Measurements from ENCODE around the gene SLC8A1.
A peak's percentile ranks its signal among the peaks of the same experiment; 100 is the strongest.

The SLC8A1 gene

GRCh38 chr2:40148334-40148733, 303.6 kb downstream of the SLC8A1 start:
- no peak overlapping the region for H3K27ac ChIP-seq (ENCODE audit: low read length)
- no peak for TF ChIP-seq CTCF (IDR thresholded peaks at IDR 0.05; ENCODE audit: borderline replicate concordance, extremely low read depth, low read length, poor library complexity, severe bottlenecking)
- no peak for TF ChIP-seq EZH2 (IDR thresholded peaks at IDR 0.05; ENCODE audit: borderline replicate concordance, low read depth, low read length, severe bottlenecking)
- no peak overlapping the region for H3K9ac ChIP-seq (ENCODE audit: low read depth, low read length)
- no peak for ATAC-seq (ENCODE audit: insufficient read depth, low read depth)
- H2AFZ ChIP-seq (ENCODE audit: low read depth, low read length) = no peak overlapping the region
- H3K4me3 ChIP-seq (ENCODE audit: low read depth in 1 of 2, low read length in 2 of 2) = no peak overlapping the region
- H3K27me3 ChIP-seq (ENCODE audit: insufficient read depth, low read length, poor library complexity) = no peaks in the 10 kb centered on the region
- no peaks in the 10 kb centered on the region for H3K79me2 ChIP-seq (ENCODE audit: insufficient read depth, low read length)
- H4K20me1 ChIP-seq (ENCODE audit: insufficient read depth, low read length) = no peaks in the 10 kb centered on the region
- H3K36me3 ChIP-seq (ENCODE audit: insufficient read depth, low read length) = peaks cover 41% of the 10 kb centered on the region
- no peak for DNase-seq
- H3K9me3 ChIP-seq (ENCODE audit: insufficient read depth, low read length, severe bottlenecking) = no peaks in the 10 kb centered on the region
- H3K4me1 ChIP-seq (ENCODE audit: insufficient read depth, low read length) = no peaks in the 10 kb centered on the region
- no peak overlapping the region for H3K4me2 ChIP-seq (ENCODE audit: insufficient read depth, low read length)

GRCh38 chr2:40147360-40147759, 304.5 kb downstream of the SLC8A1 start:
- H3K9me3 ChIP-seq (ENCODE audit: insufficient read depth, low read length, severe bottlenecking) = no peaks in the 10 kb centered on the region
- H3K9ac ChIP-seq (ENCODE audit: low read depth, low read length) = no peak overlapping the region
- H3K4me1 ChIP-seq (ENCODE audit: insufficient read depth, low read length) = no peaks in the 10 kb centered on the region
- H3K27ac ChIP-seq (ENCODE audit: low read length) = no peak overlapping the region
- H3K36me3 ChIP-seq (ENCODE audit: insufficient read depth, low read length) = peaks cover 41% of the 10 kb centered on the region
- ATAC-seq (ENCODE audit: insufficient read depth, low read depth) = no peak
- no peak overlapping the region for H3K4me2 ChIP-seq (ENCODE audit: insufficient read depth, low read length)
- no peak for DNase-seq
- no peaks in the 10 kb centered on the region for H3K79me2 ChIP-seq (ENCODE audit: insufficient read depth, low read length)
- no peak overlapping the region for H3K4me3 ChIP-seq (ENCODE audit: low read depth in 1 of 2, low read length in 2 of 2)
- no peaks in the 10 kb centered on the region for H4K20me1 ChIP-seq (ENCODE audit: insufficient read depth, low read length)
- TF ChIP-seq CTCF (IDR thresholded peaks at IDR 0.05; ENCODE audit: borderline replicate concordance, extremely low read depth, low read length, poor library complexity, severe bottlenecking) (no peak), EZH2 (IDR thresholded peaks at IDR 0.05; ENCODE audit: borderline replicate concordance, low read depth, low read length, severe bottlenecking) (no peak)
- no peaks in the 10 kb centered on the region for H3K27me3 ChIP-seq (ENCODE audit: insufficient read depth, low read length, poor library complexity)
- H2AFZ ChIP-seq (ENCODE audit: low read depth, low read length) = no peak overlapping the region

- no peaks in the 10 kb centered on the region for H3K79me2 ChIP-seq (ENCODE audit: insufficient read depth, low read length)
- H3K36me3 ChIP-seq (ENCODE audit: insufficient read depth, low read length) = peaks cover 55% of the 10 kb centered on the region
- no peaks in the 10 kb centered on the region for H3K4me1 ChIP-seq (ENCODE audit: insufficient read depth, low read length)
- no peaks in the 10 kb centered on the region for H3K9me3 ChIP-seq (ENCODE audit: insufficient read depth, low read length, severe bottlenecking)
- H2AFZ ChIP-seq (ENCODE audit: low read depth, low read length) = no peak overlapping the region
- TF ChIP-seq EZH2 (IDR thresholded peaks at IDR 0.05; ENCODE audit: borderline replicate concordance, low read depth, low read length, severe bottlenecking) (no peak), CTCF (IDR thresholded peaks at IDR 0.05; ENCODE audit: borderline replicate concordance, extremely low read depth, low read length, poor library complexity, severe bottlenecking) (no peak)
- H3K27me3 ChIP-seq (ENCODE audit: insufficient read depth, low read length, poor library complexity) = no peaks in the 10 kb centered on the region
- no peak overlapping the region for H3K4me3 ChIP-seq (ENCODE audit: low read depth in 1 of 2, low read length in 2 of 2)
- H3K9ac ChIP-seq (ENCODE audit: low read depth, low read length) = no peak overlapping the region
- H3K27ac ChIP-seq (ENCODE audit: low read length) = no peak overlapping the region
- H3K4me2 ChIP-seq (ENCODE audit: insufficient read depth, low read length) = no peak overlapping the region
- H4K20me1 ChIP-seq (ENCODE audit: insufficient read depth, low read length) = no peaks in the 10 kb centered on the region
- DNase-seq (no peak), ATAC-seq (ENCODE audit: insufficient read depth, low read depth) (no peak)
Observed at GRCh38 chr2:40144022-40144421, 307.9 kb downstream of the SLC8A1 start.

GRCh38 chr2:40138314-40138713, 313.6 kb downstream of the SLC8A1 start:
- DNase-seq (no peak), ATAC-seq (ENCODE audit: insufficient read depth, low read depth) (no peak)
- Histone ChIP-seq H3K27ac (ENCODE audit: low read length) (0 out of 2 replicates have a peak overlapping the region, but pooled peaks have one; percentile 17), H4K20me1 (ENCODE audit: insufficient read depth, low read length) (no peaks in the 10 kb centered on the region), H3K4me1 (ENCODE audit: insufficient read depth, low read length) (no peaks in the 10 kb centered on the region), H2AFZ (ENCODE audit: low read depth, low read length) (no peak overlapping the region), H3K9me3 (ENCODE audit: insufficient read depth, low read length, severe bottlenecking) (no peaks in the 10 kb centered on the region), H3K27me3 (ENCODE audit: insufficient read depth, low read length, poor library complexity) (no peaks in the 10 kb centered on the region), H3K36me3 (ENCODE audit: insufficient read depth, low read length) (peaks cover 53% of the 10 kb centered on the region), H3K79me2 (ENCODE audit: insufficient read depth, low read length) (no peaks in the 10 kb centered on the region), H3K9ac (ENCODE audit: low read depth, low read length) (no peak overlapping the region), H3K4me2 (ENCODE audit: insufficient read depth, low read length) (no peak overlapping the region), H3K4me3 (ENCODE audit: low read depth in 1 of 2, low read length in 2 of 2) (no peak overlapping the region)
- TF ChIP-seq EZH2 (IDR thresholded peaks at IDR 0.05; ENCODE audit: borderline replicate concordance, low read depth, low read length, severe bottlenecking) (no peak), CTCF (IDR thresholded peaks at IDR 0.05; ENCODE audit: borderline replicate concordance, extremely low read depth, low read length, poor library complexity, severe bottlenecking) (no peak)
